ENCODE measurements around the gene DCLRE1B. TPM values are rescaled to one million over a fixed set of nuclear protein-coding genes. Genes with fewer than 3 reads are reported as not detected.
A peak's percentile ranks its signal among the peaks of the same experiment; 100 is the strongest.

DCLRE1B gene
- total and polyA plus RNA-seq, 9 of the 15 experiments (the other 6 are each of a cell fraction or from before 2014, with no cell fraction given), result 10.6 to 28.8 (median 17.2) TPM

- TF ChIP-seq SAP30 (IDR thresholded peaks at IDR 0.05; ENCODE audit: borderline replicate concordance, insufficient read depth, low read depth, low read length, poor library complexity, severe bottlenecking) (peak; percentile 69), RBM22 (IDR thresholded peaks at IDR 0.05; ENCODE audit: low read depth, low read length, poor library complexity, severe bottlenecking) (peak; percentile 73), TCF7L2 (IDR thresholded peaks at IDR 0.05; ENCODE audit: low read depth, low read length) (peak; percentile 69), TAF9B (IDR thresholded peaks at IDR 0.05; ENCODE audit: partially characterized antibody) (peak; percentile 77), ZZZ3 (IDR thresholded peaks at IDR 0.05) (peak; percentile 69; the same call in 1 of the 2 replicates), ZNF143 (CRISPR knock-in tag; IDR thresholded peaks at IDR 0.05) (peak; percentile 61; the same call in 1 of the 2 replicates), ZNF79 (CRISPR knock-in tag; IDR thresholded peaks at IDR 0.05; ENCODE audit: low read depth) (no peak), NR4A1 (CRISPR knock-in tag; IDR thresholded peaks at IDR 0.05) (no peak), NR4A1 (tag; IDR thresholded peaks at IDR 0.05) (peak; percentile 5; the same call in 1 of the 2 replicates), ESRRB (CRISPR knock-in tag; IDR thresholded peaks at IDR 0.05; ENCODE audit: borderline replicate concordance) (no peak), SMARCA5 (IDR thresholded peaks at IDR 0.05) (no peak), ZFX (CRISPR knock-in tag; IDR thresholded peaks at IDR 0.05) (peak; percentile 80), ATF1 (CRISPR knock-in tag; IDR thresholded peaks at IDR 0.05) (no peak), ATF1 (tag; IDR thresholded peaks at IDR 0.05) (peak; percentile 90), E2F4 (CRISPR knock-in tag; IDR thresholded peaks at IDR 0.05; ENCODE audit: low read depth) (peak; percentile 94), SAFB (IDR thresholded peaks at IDR 0.05; ENCODE audit: borderline replicate concordance, low read depth, low read length) (no peak), DMBX1 (CRISPR knock-in tag; IDR thresholded peaks at IDR 0.05; ENCODE audit: borderline replicate concordance) (no peak), ZNF717 (CRISPR knock-in tag; IDR thresholded peaks at IDR 0.05) (no peak), NFIC (IDR thresholded peaks at IDR 0.05) (peak; percentile 54), ZNF395 (CRISPR knock-in tag; IDR thresholded peaks at IDR 0.05) (peak; percentile 78; the same call in 1 of the 2 replicates), ZNF584 (CRISPR knock-in tag; IDR thresholded peaks at IDR 0.05; ENCODE audit: low read depth) (no peak), TARDBP (IDR thresholded peaks at IDR 0.05) (peak; percentile 91; the same call in 1 of the 2 replicates), ZNF41 (CRISPR knock-in tag; conservative IDR thresholded peaks at IDR 0.05) (no peak)
- TF ChIP-seq, protein P1, sequence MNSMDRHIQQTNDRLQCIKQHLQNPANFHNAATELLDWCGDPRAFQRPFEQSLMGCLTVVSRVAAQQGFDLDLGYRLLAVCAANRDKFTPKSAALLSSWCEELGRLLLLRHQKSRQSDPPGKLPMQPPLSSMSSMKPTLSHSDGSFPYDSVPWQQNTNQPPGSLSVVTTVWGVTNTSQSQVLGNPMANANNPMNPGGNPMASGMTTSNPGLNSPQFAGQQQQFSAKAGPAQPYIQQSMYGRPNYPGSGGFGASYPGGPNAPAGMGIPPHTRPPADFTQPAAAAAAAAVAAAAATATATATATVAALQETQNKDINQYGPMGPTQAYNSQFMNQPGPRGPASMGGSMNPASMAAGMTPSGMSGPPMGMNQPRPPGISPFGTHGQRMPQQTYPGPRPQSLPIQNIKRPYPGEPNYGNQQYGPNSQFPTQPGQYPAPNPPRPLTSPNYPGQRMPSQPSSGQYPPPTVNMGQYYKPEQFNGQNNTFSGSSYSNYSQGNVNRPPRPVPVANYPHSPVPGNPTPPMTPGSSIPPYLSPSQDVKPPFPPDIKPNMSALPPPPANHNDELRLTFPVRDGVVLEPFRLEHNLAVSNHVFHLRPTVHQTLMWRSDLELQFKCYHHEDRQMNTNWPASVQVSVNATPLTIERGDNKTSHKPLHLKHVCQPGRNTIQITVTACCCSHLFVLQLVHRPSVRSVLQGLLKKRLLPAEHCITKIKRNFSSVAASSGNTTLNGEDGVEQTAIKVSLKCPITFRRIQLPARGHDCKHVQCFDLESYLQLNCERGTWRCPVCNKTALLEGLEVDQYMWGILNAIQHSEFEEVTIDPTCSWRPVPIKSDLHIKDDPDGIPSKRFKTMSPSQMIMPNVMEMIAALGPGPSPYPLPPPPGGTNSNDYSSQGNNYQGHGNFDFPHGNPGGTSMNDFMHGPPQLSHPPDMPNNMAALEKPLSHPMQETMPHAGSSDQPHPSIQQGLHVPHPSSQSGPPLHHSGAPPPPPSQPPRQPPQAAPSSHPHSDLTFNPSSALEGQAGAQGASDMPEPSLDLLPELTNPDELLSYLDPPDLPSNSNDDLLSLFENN (IDR thresholded peaks at IDR 0.05; ENCODE audit: low read depth in 2 of 2, low read length in 2 of 2), result peak; percentile 80 to 95
Observed at GRCh38 chr1:113904674-113905434, at the start of gene DCLRE1B, which contains the start of gene AP4B1 (continued).

Data from K562 (cell line).